ENCODE data around the gene VAX1. TPM values are rescaled to one million over a fixed set of nuclear protein-coding genes. Genes with fewer than 3 reads are reported as not detected.
"Not testable (repeated sequence)": the region's sequence is repeated elsewhere in the genome, so short reads cannot be mapped to it uniquely, and the experiment has no call there.

Gene VAX1
- total RNA-seq, 1 donor from 2014 or later = not detected

- Mint-ChIP-seq H3K9me3 (no peaks in the 10 kb centered on the region), H3K27me3 (ENCODE audit: low read depth) (peaks cover 94% of the 10 kb centered on the region), H3K4me3 (peak overlapping the region; percentile 44), H3K27ac (no peak overlapping the region), H3K4me1 (peaks cover 32% of the 10 kb centered on the region), H3K36me3 (no peaks in the 10 kb centered on the region)
- DNase-seq (ENCODE audit: low spot score in 2 of 2, unreplicated experiment in 2 of 2) = no peak
- TF ChIP-seq, protein P1, sequence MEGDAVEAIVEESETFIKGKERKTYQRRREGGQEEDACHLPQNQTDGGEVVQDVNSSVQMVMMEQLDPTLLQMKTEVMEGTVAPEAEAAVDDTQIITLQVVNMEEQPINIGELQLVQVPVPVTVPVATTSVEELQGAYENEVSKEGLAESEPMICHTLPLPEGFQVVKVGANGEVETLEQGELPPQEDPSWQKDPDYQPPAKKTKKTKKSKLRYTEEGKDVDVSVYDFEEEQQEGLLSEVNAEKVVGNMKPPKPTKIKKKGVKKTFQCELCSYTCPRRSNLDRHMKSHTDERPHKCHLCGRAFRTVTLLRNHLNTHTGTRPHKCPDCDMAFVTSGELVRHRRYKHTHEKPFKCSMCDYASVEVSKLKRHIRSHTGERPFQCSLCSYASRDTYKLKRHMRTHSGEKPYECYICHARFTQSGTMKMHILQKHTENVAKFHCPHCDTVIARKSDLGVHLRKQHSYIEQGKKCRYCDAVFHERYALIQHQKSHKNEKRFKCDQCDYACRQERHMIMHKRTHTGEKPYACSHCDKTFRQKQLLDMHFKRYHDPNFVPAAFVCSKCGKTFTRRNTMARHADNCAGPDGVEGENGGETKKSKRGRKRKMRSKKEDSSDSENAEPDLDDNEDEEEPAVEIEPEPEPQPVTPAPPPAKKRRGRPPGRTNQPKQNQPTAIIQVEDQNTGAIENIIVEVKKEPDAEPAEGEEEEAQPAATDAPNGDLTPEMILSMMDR (IDR thresholded peaks at IDR 0.05; ENCODE audit: unreplicated experiment) = no peak
Observed at GRCh38 chr10:117132751-117133231, 5.3 kb downstream of the VAX1 start.

- Mint-ChIP-seq H3K4me3 (peak overlapping the region; percentile 25), H3K27me3 (ENCODE audit: low read depth) (peaks cover 98% of the 10 kb centered on the region), H3K27ac (no peak overlapping the region), H3K36me3 (no peaks in the 10 kb centered on the region), H3K9me3 (no peaks in the 10 kb centered on the region), H3K4me1 (peaks cover 28% of the 10 kb centered on the region)
- TF ChIP-seq, protein P1 (IDR thresholded peaks at IDR 0.05; ENCODE audit: unreplicated experiment) = no peak
- DNase-seq (ENCODE audit: low spot score in 2 of 2, unreplicated experiment in 2 of 2) = no peak
Observed at GRCh38 chr10:117131376-117132327, 6.4 kb downstream of the VAX1 start.

DNA sequence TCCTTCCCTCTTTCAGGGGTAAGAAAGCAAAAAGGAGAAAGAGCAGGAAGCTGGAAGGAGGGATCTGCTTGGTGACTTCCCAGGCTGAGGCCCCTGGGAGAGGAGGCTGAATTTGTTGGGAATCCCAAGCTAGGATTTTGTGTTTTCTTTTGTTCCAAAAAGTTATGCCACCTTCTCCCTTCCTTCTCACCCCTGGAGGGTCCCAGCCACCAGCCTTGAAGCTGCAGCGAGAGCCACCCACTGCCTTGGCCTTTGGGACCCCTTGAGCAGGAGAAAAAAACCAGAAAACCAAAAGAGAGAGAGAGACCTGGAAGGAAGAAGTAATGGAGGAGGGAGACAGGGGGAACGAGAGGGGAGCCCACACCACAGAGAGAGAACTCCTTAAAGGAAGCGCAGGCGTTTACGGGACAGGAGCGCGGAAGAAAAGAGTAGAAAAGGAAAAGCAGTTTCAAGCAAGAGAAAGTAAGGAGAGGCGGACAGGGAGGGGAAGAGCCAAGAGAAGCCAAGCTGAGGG is 7.2 kb downstream of the VAX1 start:
- TF ChIP-seq, protein P1 (IDR thresholded peaks at IDR 0.05; ENCODE audit: unreplicated experiment) = no peak
- Mint-ChIP-seq H3K4me3 (no peak overlapping the region), H3K27ac (no peak overlapping the region), H3K27me3 (ENCODE audit: low read depth) (peaks cover 95% of the 10 kb centered on the region), H3K36me3 (no peaks in the 10 kb centered on the region), H3K9me3 (no peaks in the 10 kb centered on the region), H3K4me1 (peaks cover 25% of the 10 kb centered on the region)
- DNase-seq (ENCODE audit: low spot score in 2 of 2, unreplicated experiment in 2 of 2) = no peak

DNA sequence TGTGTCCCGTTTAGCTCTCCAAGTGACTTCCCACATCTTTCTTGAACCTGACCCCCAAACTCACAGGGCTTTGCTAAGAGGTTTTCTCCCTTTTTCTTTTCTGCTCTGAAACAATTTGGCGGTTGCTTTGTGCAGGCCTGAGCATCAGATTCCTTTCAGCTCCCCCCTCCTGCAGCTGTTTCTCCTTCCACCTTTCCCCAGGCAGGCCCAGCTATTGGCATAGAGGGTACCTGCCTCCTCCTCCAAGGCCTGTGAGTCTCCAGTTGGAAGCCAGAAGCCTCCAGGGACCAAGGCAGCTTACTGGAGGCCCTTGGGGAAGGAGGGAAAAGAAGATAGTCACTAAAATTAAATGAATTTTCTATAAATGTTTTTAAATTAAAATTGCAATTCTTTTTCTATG is 7.7 kb downstream of the VAX1 start:
- Mint-ChIP-seq H3K27me3 (ENCODE audit: low read depth) (peaks cover 95% of the 10 kb centered on the region), H3K4me3 (no peak overlapping the region), H3K36me3 (no peaks in the 10 kb centered on the region), H3K27ac (no peak overlapping the region), H3K9me3 (no peaks in the 10 kb centered on the region), H3K4me1 (peaks cover 25% of the 10 kb centered on the region)
- TF ChIP-seq, protein P1 (IDR thresholded peaks at IDR 0.05; ENCODE audit: unreplicated experiment) = no peak
- no peak for DNase-seq (ENCODE audit: low spot score in 2 of 2, unreplicated experiment in 2 of 2)

- H3K27ac Mint-ChIP-seq; H3K9me3 Mint-ChIP-seq; H3K36me3 Mint-ChIP-seq; DNase-seq (ENCODE audit: low spot score in 2 of 2, unreplicated experiment in 2 of 2); H3K4me1 Mint-ChIP-seq; H3K4me3 Mint-ChIP-seq: not testable (repeated sequence)
- H3K27me3 Mint-ChIP-seq (ENCODE audit: low read depth) = peaks cover 81% of the 10 kb centered on the region
Observed at GRCh38 chr10:117126645-117127044, 11.4 kb downstream of the VAX1 start.

- no peaks in the 10 kb centered on the region for H3K36me3 Mint-ChIP-seq
- H3K27me3 Mint-ChIP-seq (ENCODE audit: low read depth) = peaks cover 75% of the 10 kb centered on the region
- no peak overlapping the region for H3K27ac Mint-ChIP-seq
- TF ChIP-seq, protein P1 (IDR thresholded peaks at IDR 0.05; ENCODE audit: unreplicated experiment) = no peak
- H3K9me3 Mint-ChIP-seq = no peaks in the 10 kb centered on the region
- peaks cover 2% of the 10 kb centered on the region for H3K4me1 Mint-ChIP-seq
- DNase-seq (ENCODE audit: low spot score in 2 of 2, unreplicated experiment in 2 of 2) = no peak
- no peak overlapping the region for H3K4me3 Mint-ChIP-seq
Observed at GRCh38 chr10:117126034-117126433, 12.0 kb downstream of the VAX1 start.

Measured in mesothelial cell of epicardium (in vitro differentiated cells).